Right hindlimb (tissue), 1 donor: ENCODE measurements around the gene C20orf144.

ENCODE experiments used
- DNase-seq: peaks from one replicate; pipeline ENCODE4 v3.0.0-alpha.2; 2018

Gene C20orf144

DNA sequence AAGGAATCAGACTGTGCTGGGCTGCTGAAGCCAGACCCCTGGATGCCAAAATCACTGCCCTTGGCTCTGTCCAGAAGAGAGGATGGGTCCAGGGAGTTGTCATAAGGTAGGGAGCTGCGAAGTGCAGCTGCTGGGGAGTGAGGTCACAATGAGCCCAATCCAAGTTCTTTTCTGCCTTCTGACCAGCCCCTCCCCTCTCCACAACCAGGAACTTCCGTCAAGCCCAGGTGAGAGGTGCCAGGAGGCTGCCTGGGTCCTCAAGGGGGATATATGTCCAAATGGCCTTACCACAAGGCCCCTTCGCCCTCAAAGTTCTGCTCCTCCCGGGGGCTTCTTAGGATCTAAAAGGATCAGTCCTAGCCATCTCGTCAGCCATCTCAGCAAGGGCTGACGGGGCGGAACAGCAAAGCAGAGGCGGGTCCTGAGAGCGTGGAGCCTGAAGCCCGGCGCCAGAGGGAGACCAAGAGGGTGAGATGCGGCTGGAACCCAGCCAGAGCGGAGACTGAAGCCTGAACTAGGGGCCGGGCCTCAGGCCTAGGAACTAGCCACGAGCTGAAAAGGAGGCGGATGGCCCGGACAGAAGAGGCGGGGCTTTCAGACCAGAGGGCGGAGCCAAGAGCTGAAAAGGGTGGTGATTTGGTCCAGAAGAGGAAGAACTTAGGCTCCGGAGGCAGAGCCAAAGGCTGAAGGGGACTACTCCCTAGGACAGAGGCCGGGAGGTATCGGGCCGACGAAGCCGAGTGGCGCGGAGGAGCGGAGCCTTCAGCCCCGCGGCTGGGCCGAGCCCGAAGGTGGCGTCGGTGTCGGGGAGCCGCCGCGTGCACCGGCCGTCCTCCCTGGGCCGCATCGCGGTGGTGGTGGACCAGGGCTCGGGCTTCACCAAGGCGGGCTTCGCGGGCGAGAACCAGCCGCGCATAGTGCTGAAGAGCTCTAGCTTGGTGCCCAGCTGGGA, 4.4 kb downstream of the C20orf144 start, which contains the start of gene ACTL10:
ACTL10 (plus strand) TSS at position 651 of the 952 bp plus-strand sequence. CDS start 555 bp downstream, outside the sequence.
- peak; percentile 95 for DNase-seq

DNA sequence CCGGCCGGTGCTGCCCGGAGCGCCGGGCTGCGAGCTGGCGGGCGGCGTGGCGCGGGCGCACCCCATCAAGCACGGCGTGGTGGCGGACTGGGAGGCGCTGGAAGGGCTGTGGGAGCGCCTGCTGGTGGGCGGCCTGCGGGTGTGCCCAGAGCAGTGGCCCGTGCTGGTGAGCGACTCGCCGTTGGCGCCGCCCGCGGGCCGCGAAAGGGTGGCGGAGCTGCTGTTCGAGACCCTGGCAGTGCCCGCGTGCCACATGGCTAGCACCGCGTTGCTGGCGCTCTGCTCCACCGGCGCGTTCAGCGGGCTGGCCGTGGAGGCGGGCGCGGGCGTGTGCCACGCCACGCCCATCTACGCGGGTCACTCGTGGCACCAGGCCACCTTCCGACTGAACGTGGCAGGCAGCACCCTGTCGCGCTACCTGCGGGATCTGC, 5.1 kb downstream of the C20orf144 start:
- no peak for DNase-seq

GRCh38 chr20:33667676-33668465, 5.7 kb downstream of the C20orf144 start:
- DNase-seq: peak; percentile 88

DNA sequence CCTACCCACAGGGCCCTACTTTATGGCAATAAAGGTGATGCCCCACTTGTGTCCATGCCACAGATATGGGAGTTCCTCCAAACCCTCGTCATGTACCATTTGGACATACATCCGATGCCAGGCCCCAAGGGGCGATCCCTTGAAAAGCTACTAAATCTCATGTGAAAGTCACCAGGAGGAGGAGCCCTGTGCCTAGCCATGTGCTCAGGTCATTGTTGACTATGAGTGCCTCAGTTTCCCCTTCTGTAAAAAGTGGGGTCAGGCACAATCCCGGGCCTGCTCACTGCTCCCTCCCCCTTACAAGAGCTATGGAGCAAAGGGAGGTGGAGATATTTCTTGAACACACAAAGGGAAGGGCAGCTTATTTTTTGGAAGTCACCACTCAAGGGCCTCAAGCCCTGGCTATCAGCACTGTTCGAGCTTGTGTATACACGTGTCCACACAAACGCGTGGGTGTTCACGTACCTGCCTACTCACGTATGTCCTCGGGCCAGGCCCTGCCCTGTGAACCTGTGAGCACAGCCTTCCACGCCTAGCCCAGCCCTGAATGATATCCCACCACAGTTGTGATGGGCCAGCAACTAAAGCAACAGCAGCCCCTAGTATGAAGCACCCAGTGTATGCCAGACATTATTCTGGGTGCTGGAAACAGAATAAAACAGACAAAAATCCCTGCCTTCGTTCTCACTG, 6.5 kb downstream of the C20orf144 start:
- DNase-seq: peak; percentile 18

- peak; percentile 15 for DNase-seq
Measured at GRCh38 chr20:33669224-33669623, 7.1 kb downstream of the C20orf144 start.

DNA sequence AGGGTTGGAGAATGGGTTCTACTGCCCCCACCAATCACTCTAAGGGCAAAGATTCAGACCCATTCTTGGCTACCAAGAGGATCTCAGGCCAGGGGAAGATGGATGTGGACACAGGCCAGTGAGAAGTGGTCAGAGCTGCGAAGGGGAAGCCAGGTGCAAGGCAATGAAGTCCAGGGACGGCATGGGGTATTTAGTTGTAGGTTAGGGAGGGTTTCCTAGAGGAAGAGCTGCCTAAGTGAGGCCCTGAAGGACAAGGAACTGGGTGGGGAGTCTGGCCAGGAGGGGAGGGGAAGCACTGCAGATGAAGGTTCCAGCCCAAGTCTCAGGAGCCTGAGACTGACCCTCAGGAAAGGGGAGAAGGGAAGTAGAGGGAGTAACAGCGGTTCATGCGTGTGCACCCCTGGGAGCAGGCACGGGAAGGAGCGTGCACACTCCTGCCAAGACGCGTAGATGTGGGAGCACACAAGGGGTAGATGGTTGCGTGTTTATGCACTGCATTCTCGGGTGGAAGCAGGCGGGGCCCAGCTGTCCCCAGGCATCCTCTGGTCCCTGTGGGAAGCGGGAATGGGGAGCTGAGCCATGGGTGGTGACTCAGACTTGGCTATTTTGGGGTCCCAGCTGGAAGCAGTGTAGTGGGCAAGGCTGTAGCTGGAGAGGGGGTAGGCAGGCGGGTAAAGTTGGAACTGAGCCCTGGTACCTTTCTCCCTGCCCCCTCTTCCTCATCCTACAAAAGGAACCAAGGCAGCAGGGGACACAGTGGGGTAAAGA, 7.9 kb downstream of the C20orf144 start:
- DNase-seq: peak; percentile 17

- DNase-seq: peak; percentile 15
Measured at GRCh38 chr20:33670715-33671499, 8.8 kb downstream of the C20orf144 start.

- DNase-seq: peak; percentile 22
Measured at GRCh38 chr20:33671573-33672288, 9.6 kb downstream of the C20orf144 start.

DNA sequence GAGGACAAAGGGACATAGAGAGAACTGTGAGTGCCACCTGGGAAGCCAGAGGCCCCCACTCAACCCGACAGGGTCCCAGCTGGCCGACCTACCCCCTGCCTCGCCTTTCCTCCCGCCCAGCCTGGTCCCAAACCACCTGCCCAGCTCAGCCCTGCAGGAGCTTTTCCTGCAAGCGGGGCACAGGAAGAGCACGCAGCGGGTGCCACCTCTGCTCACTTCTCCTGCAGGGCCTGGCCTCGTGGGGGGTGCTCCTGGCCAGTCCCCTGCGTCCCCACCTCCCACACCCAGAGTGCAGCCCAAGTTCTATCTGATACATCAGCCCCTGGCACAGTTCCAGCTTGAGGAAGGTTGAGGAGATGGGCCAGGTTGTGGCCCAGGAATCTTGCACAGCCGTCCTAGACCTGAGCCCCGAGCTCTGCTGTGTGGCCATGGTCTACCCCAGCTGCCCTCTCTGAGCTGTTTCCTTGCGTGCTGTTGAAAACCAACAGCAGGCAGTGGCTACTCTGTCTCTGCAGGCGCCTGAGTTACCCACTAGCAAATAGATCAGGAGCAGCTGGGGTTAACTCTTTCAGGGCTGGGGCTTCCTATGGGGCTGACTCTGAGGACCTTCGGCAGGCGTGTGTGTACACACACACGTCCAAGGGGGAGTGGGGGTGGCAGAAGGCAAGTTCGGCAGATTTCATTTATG, 10.4 kb downstream of the C20orf144 start:
- no peak for DNase-seq

- DNase-seq: peak; percentile 19
Measured at GRCh38 chr20:33673114-33673409, 10.9 kb downstream of the C20orf144 start.

- DNase-seq: peak; percentile 30
Measured at GRCh38 chr20:33673410-33674293, 11.5 kb downstream of the C20orf144 start.

- DNase-seq: peak; percentile 90
Measured at GRCh38 chr20:33674294-33675135, 12.4 kb downstream of the C20orf144 start, which contains the start of gene NECAB3. TSS of gene NECAB3 (minus strand) at chr20:33674428. CDS start at chr20:33674352, 76 bp downstream.

GRCh38 chr20:33675136-33675959, 13.2 kb downstream of the C20orf144 start:
- DNase-seq: peak; percentile 18

DNA sequence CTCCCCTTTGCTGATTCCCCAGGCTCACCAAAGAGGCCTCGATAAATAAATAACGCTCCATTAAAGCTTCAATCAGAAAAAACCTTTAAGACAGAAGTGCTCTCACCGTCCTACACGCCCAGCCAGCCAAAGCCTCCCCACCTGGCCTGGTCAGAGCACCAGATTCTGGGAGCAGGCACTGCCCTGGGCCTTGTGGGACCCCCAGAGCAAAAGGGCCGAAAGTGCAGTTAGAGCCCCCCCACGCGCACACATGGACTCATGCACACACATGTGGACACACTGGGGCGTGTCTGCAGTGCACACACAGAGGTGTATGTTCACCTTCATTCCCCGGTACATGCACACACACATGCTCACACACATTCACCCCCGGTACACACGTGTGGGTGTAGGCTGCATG, 14.0 kb downstream of the C20orf144 start:
- DNase-seq: no peak

DNA sequence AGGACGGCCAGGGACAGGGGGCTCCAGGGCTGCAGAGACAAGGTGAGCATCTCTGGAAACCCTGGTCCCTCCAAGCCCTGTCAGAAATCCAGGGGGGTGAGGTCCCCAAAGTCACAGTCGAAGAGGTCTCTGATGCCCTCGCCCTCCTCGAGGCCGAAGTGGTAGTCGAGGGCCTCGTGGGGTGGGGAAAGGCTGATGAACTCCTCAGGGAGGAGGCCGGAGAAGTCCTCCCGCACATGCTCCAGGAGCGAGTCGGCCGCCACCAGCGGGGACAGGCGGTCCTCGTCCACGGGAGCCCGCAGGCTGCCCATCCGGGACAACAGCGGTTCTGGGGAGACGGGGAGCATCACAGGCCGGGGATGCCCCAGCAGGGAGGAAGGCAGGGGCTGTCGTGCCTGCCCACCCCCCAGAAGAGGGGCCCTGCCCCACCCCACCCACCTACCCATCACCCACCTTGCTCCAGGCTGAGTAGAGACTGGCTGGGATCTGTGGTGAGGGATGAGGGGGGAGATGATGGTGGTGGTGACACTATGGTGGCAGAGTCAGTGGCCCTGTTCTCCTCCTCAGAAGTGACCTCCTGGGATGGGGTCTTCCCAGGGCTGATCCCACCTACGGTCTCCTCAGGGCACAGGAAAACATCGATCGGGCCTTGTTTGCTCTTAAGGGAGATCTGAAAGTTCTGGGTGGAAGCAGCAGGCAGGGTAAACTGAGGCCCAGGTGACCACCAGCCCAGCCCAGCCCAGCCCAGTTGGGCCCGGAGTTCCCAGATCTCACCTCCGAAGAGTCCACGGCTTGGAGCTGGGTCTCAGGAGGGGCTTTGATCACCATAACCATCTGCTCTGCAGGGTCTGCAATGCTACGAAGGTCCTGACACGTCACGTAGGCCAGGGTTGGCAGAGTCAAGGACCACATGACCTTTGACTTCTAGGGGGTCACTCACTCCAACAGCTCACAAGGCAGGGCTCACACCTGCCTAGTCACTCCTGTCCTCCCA, 14.8 kb downstream of the C20orf144 start:
- no peak for DNase-seq
